MM.1S (cell line): ENCODE measurements around the gene ADIPOR1.

Experiments
- DNase-seq: peaks from one replicate; pipeline ENCODE4 v3.0.0-alpha.2; 2015
- H2AFZ ChIP-seq: fragments of 300-600 bp; sonication (generic); 2 replicates; pipeline ENCODE4 v1.6.0; 2016; ENCODE audit warnings: antibody characterized with exemption, low read length
- H3F3A ChIP-seq: fragments of 300-600 bp; sonication (generic); 2 replicates; pipeline ENCODE4 v1.6.1; 2016; ENCODE audit warnings: mild to moderate bottlenecking, antibody characterized with exemption, low read length, moderate library complexity, mixed read lengths; ENCODE audit not compliant: insufficient read depth
- H3K27ac ChIP-seq: fragments of 300-600 bp; sonication (generic); 2 replicates; pipeline ENCODE4 v1.5.1; 2016; ENCODE audit warnings: mild to moderate bottlenecking, low read length
- H3K27me3 ChIP-seq: fragments of 300-600 bp; sonication (generic); replicated peaks from 2 replicates; pipeline ENCODE4 v1.6.0; 2016; ENCODE audit warnings: low read length; ENCODE audit not compliant: insufficient read depth
- H3K36me3 ChIP-seq: fragments of 300-600 bp; sonication (generic); replicated peaks from 2 replicates; pipeline ENCODE4 v1.6.1; 2016; ENCODE audit warnings: mild to moderate bottlenecking, low read length, mixed read lengths; ENCODE audit not compliant: insufficient read depth
- H3K4me1 ChIP-seq: fragments of 300-600 bp; sonication (generic); 2 replicates; pipeline ENCODE4 v1.6.1; 2016; ENCODE audit warnings: low read length, mixed read lengths
- H3K4me2 ChIP-seq: fragments of 300-600 bp; sonication (generic); 2 replicates; pipeline ENCODE4 v1.6.0; 2016; ENCODE audit warnings: low read depth, low read length
- H3K4me3 ChIP-seq: fragments of 300-600 bp; sonication (generic); 2 replicates; pipeline ENCODE4 v1.5.1; 2016; ENCODE audit warnings: low read length, mixed read lengths
- H3K79me2 ChIP-seq: fragments of 300-600 bp; sonication (generic); 2 replicates; pipeline ENCODE4 v1.6.1; 2016; ENCODE audit warnings: mixed run types, low read length, mixed read lengths
- H3K9ac ChIP-seq: fragments of 300-600 bp; sonication (generic); 2 replicates; pipeline ENCODE4 v1.6.1; 2016; ENCODE audit warnings: low read length, mixed read lengths
- H3K9me2 ChIP-seq: fragments of 300-600 bp; sonication (generic); replicated peaks from 2 replicates; pipeline ENCODE4 v1.6.1; 2016; ENCODE audit warnings: mild to moderate bottlenecking, low read length, mixed read lengths; ENCODE audit not compliant: insufficient read depth
- H3K9me3 ChIP-seq: fragments of 300-600 bp; sonication (generic); replicated peaks from 2 replicates; pipeline ENCODE4 v1.6.1; 2016; ENCODE audit warnings: mild to moderate bottlenecking, low read length, mixed read lengths; ENCODE audit not compliant: insufficient read depth
- H4K20me1 ChIP-seq: fragments of 300-600 bp; sonication (generic); 2 replicates; pipeline ENCODE4 v1.6.1; 2016; ENCODE audit warnings: mild to moderate bottlenecking, low read length, moderate library complexity, mixed read lengths; ENCODE audit not compliant: insufficient read depth
- EZH2 ChIP-seq: fragments of 300-600 bp; sonication (generic); optimal IDR thresholded peaks from 2 replicates; pipeline ENCODE3; 2017; ENCODE audit warnings: low read depth, mild to moderate bottlenecking, antibody characterized with exemption, low read length, mixed read lengths
- EZH2phosphoT487 ChIP-seq: fragments of 300-600 bp; sonication (generic); IDR thresholded peaks from 2 replicates; pipeline ENCODE4 v1.6.1; 2018; ENCODE audit warnings: antibody characterized with exemption, low read length
- TF ChIP-seq, protein P1 (sequence below): fragments of 300-600 bp; sonication (generic); IDR thresholded peaks from 2 replicates; pipeline ENCODE4 v1.5.1; 2016; ENCODE audit warnings: antibody characterized with exemption, low read length, mixed read lengths

Gene ADIPOR1

DNA sequence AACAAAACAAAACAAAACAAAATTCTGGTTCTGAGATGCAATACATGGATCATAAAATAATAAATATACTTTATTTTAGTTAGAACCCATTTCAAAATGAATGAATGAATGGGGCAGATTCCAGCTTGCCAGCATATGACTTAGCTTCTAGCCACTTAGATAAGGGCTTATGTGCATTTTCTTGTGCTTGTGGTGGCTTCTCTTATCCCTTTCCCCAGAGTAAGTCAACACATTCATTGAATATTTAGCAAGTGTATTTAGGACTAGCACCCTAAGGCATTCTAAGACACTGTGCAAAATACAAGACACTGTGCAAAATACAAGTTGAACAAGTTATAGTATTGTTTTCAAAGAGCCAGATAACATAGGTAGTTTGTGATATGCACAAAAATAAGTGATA is 4.7 kb downstream of the ADIPOR1 start:
- Histone ChIP-seq H3K4me2 (no peak overlapping the region), H3K27ac (no peak overlapping the region), H3K36me3 (peaks cover 5% of the 10 kb centered on the region; the same call in 1 of the 2 replicates), H3K4me3 (no peak overlapping the region), H3K27me3 (no peaks in the 10 kb centered on the region), H3K9ac (no peak overlapping the region), H3K4me1 (peaks cover 10% of the 10 kb centered on the region; the same call in 1 of the 2 replicates), H2AFZ (no peak overlapping the region), H3F3A (peaks cover 11% of the 10 kb centered on the region), H4K20me1 (peaks cover 20% of the 10 kb centered on the region), H3K79me2 (peaks cover 83% of the 10 kb centered on the region), H3K9me2 (no peaks in the 10 kb centered on the region), H3K9me3 (no peaks in the 10 kb centered on the region)
- TF ChIP-seq EZH2phosphoT487, result no peak
- TF ChIP-seq EZH2, result no peak
- TF ChIP-seq, protein P1, sequence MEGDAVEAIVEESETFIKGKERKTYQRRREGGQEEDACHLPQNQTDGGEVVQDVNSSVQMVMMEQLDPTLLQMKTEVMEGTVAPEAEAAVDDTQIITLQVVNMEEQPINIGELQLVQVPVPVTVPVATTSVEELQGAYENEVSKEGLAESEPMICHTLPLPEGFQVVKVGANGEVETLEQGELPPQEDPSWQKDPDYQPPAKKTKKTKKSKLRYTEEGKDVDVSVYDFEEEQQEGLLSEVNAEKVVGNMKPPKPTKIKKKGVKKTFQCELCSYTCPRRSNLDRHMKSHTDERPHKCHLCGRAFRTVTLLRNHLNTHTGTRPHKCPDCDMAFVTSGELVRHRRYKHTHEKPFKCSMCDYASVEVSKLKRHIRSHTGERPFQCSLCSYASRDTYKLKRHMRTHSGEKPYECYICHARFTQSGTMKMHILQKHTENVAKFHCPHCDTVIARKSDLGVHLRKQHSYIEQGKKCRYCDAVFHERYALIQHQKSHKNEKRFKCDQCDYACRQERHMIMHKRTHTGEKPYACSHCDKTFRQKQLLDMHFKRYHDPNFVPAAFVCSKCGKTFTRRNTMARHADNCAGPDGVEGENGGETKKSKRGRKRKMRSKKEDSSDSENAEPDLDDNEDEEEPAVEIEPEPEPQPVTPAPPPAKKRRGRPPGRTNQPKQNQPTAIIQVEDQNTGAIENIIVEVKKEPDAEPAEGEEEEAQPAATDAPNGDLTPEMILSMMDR, result no peak
- DNase-seq, result no peak

DNA sequence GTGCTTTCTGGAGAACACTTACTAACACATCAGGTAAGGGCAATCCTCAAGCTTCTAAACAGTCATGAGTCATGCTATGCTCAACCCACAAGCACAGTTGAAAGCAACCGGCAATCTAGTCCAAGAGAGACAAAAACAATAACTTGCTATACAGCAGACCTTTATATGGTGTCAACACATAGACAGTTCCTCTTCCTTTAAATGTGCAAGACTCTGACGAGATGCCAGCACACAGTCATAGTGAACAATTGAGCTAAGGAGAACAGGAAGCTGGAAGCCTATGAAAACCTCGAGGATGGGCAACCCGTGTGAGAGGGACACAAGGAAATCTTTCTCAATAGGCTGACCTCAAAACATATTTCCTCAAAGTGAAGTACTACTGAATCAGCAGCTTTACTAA is 5.3 kb downstream of the ADIPOR1 start:
- Histone ChIP-seq H2AFZ (no peak overlapping the region), H3K36me3 (peaks cover 5% of the 10 kb centered on the region; the same call in 1 of the 2 replicates), H3K9me3 (no peaks in the 10 kb centered on the region), H3K27ac (no peak overlapping the region), H4K20me1 (peaks cover 20% of the 10 kb centered on the region), H3K79me2 (peaks cover 85% of the 10 kb centered on the region), H3K4me1 (peaks cover 10% of the 10 kb centered on the region; the same call in 1 of the 2 replicates), H3K27me3 (no peaks in the 10 kb centered on the region), H3K4me3 (no peak overlapping the region), H3K9ac (no peak overlapping the region), H3K9me2 (no peaks in the 10 kb centered on the region), H3K4me2 (no peak overlapping the region), H3F3A (peaks cover 9% of the 10 kb centered on the region)
- TF ChIP-seq, protein P1, result no peak
- no peak for TF ChIP-seq EZH2phosphoT487
- no peak for DNase-seq

DNA sequence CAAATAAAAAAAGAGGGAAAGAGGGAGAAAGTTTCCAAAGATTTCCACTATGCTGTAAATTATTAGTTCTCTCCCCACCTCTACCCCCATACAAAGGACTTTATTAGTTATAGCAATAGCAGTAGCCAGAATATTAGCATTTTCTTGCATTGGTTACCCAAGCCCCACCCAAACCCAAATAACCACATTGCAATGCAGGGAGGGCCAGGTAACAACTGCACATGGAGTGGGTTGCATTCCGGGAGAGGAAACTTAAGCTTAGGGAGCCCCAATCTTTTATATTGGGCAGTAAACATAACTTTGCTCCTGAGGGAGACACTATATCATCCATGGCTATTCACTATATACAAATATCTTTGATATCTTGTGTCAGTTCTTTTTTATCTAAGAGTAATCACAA is 6.0 kb downstream of the ADIPOR1 start:
- peaks cover 5% of the 10 kb centered on the region; the same call in 1 of the 2 replicates for H3K36me3 ChIP-seq
- no peak overlapping the region for H3K4me2 ChIP-seq
- H3K9me3 ChIP-seq, result no peaks in the 10 kb centered on the region
- DNase-seq, result no peak
- no peaks in the 10 kb centered on the region for H3K9me2 ChIP-seq
- no peak overlapping the region for H3K4me3 ChIP-seq
- no peak overlapping the region for H3K9ac ChIP-seq
- H3K27ac ChIP-seq, result no peak overlapping the region
- peaks cover 9% of the 10 kb centered on the region; the same call in 1 of the 2 replicates for H3K4me1 ChIP-seq
- peaks cover 20% of the 10 kb centered on the region for H4K20me1 ChIP-seq
- no peak overlapping the region for H2AFZ ChIP-seq
- H3K27me3 ChIP-seq, result no peaks in the 10 kb centered on the region
- H3K79me2 ChIP-seq, result peaks cover 78% of the 10 kb centered on the region
- TF ChIP-seq EZH2phosphoT487 (no peak), EZH2 (no peak)
- TF ChIP-seq, protein P1, result no peak
- H3F3A ChIP-seq, result peaks cover 2% of the 10 kb centered on the region
